Measurements from ENCODE around the gene TIAL1.

The TIAL1 gene

DNA sequence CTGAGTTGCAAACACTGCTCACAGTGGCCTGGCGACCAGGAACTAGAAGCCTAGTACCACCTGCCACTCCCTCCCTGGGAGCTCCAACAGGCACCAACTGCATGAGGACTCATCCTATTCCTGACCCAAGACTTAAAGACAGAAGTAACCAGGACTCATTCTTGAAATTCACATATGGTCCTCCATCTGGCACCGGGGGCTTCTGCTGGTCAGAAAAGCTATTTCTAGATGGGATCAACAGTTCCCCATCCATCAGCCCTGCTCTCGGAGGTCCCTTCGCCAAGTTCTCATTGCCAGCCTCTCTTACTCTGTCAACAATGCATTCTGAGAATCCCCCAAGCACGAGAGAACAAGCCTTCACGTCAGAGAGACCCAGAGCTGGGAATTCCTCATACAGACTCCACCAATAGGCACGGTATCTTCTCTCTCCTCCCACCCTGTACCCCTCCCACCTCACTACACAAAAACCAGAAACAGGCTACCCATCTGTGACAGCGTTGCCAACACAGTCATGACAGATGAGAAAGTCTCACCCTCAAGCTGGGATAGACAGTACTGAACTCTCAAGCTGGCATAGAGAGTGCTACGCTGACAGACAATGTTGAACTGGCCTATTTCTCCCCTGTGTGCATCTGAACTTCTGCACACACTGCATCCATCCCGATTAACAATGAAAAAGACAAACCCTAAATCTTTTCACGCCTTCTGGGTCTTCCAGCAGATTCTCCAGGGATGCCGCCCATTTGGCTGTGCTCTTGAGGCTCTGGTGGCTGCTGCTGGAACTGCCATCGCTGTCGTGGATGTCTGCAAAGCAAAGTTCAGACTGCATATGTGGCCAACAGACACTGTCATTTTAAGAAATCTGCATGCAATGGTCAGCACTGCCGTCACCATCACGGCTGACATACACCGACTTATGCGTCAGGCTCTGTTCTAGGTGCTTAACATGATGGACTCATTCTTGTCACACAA, 69.9 kb downstream of the TIAL1 start:
- no peak for DNase-seq

DNA sequence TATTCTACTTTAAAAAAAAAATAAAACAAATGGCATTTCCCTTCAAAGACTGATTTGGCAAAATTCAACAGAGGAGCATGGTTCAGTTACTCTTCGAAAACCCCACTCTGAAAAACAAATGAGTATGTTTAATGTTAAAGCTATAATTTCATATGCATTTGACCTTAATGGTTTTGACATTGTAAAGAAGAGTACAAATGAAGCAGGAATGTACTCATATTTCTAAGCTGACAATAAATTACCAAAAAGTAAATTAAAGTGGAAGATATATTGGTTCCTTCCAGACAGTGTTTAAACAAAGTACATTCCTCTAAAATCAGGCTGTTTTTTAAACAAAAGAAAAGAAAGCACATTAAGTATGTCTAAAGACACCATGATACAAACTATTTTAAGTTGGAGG, 70.6 kb downstream of the TIAL1 start:
- no peak for DNase-seq

DNA sequence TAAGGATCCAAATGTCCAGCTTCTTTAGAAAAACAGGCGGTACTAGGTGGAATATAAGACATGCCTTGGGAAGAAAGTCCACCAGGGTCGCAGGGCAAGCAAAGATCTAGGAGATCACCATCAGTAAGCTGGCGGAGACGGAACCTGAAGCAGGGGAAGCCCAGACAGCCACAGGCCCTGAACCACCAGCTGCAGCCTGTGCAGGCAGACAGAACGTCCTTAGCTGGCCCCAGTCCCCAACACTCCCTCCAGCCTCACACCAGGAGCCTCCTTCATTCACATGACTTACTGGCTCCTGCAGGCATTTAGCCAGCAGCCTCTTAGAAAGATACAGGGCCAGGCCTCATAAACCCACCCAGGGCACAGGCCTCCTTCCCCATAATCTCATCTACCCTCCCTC, 71.6 kb downstream of the TIAL1 start:
- no peak for DNase-seq

DNA sequence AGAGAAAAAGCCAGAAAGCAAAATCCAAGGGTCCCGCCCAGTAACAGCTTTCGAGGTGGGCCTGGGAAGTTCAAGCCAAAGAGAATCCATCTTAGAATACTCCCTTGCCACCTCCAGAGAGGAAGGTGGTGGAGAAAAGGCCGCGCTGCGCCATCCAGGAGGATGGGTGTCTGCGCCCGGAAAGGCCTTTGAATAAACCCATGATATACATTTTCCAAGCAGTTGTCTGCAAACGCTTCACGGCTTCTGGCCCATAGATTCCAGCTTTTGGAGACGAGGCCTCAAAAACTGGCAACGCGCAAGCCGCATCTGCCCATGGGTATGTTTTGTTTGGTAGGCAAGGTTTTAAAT, 72.1 kb downstream of the TIAL1 start:
- no peak for DNase-seq

DNA sequence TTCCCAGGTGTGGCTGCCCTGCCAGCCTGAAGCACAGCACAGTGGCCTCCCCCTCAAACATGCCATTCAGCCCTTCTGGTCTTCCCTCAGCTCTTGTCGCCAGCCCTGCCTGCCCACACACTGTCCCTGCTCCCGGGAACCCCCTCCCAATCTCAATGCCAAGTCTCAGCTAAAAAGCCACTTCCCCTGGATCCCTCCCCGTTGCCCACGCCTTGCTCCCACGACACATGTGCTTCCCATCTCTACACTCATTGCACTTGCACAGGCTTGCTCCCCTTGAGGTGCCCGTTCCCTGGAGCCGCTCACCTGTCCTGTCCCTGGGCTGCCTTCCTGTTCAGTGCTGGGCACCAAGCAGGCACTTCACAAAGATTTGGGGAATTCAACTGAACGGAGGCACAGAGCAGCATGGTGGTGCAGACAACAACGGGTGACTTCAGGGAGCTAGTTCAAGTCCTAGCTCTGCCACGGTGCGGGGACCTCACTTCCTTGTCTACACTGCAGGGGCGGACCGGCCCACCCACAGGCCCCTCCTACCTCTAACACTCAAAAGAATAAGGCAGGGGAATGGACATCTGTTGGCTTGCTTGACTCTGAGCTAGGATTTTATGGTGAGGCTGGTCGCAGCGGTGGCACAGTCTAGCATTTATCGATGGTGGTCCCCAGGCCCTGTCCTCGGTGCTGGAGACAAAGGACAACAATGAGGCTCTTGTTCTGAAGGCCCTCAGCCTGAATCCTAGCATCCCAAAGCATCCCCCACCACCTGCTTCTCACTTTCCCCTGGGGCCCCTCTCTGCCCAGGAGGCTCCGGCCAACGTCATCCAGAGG, 72.7 kb downstream of the TIAL1 start:
- no peak for DNase-seq
